ENCODE measurements around the gene UBASH3A. TPM values are rescaled to one million over a fixed set of nuclear protein-coding genes. Genes with fewer than 3 reads are reported as not detected.
A peak's percentile ranks its signal among the peaks of the same experiment; 100 is the strongest.

The UBASH3A gene
- total RNA-seq, 2 experiments from 2014 or later: 13.5 to 14.9 TPM

DNA sequence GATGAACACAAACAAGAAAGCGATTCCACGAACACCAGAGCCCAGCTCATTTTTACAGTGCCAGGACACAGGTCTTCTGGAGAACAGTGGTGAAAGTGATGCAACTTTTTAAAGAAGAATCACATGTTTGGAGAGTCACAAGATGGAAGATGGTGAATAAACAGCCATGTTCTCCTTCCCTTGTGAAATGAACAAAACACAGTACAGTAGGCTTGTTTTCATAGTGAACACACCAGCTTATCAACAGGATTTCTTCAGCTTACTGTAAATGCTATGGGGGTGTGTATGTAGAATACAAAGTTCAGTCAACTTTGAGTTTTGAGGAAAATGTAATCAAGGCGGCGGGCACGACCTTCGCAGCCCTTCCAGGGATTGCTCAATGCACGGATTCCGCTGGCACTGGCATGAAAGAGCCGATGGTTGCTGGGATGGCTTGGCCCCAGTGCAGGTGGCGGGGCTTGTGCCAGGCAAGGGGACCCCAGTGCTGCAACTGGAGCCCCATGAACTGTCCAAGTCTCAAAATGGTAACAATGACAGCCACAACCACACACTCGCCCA, 17.6 kb upstream of the UBASH3A start:
- H3K4me3 Mint-ChIP-seq: no peak overlapping the region
- peaks cover 21% of the 10 kb centered on the region for H3K36me3 Mint-ChIP-seq (ENCODE audit: low read depth)
- H3K27me3 Mint-ChIP-seq (ENCODE audit: low read depth): no peaks in the 10 kb centered on the region
- CTCF ChIA-PET: no interaction called here
- H3K4me1 Mint-ChIP-seq (ENCODE audit: low read depth): peaks cover 27% of the 10 kb centered on the region
- intact Hi-C loops (cut with micrococcal nuclease): no loop called here
- H3K27ac Mint-ChIP-seq: no peak overlapping the region
- peaks cover 11% of the 10 kb centered on the region for H3K9me3 Mint-ChIP-seq
- no peak for DNase-seq

- Mint-ChIP-seq H3K36me3 (ENCODE audit: low read depth) (peaks cover 13% of the 10 kb centered on the region), H3K4me1 (ENCODE audit: low read depth) (peaks cover 33% of the 10 kb centered on the region), H3K9me3 (peaks cover 4% of the 10 kb centered on the region), H3K27ac (no peak overlapping the region), H3K27me3 (ENCODE audit: low read depth) (no peaks in the 10 kb centered on the region), H3K4me3 (no peak overlapping the region)
- CTCF ChIA-PET: interaction anchor here (0.6 to 1.5 kb wide), 3 partner anchors 77 to 269 kb away, joined by 3 to 4 read pairs (median 3); no protein-coding TSS in a partner anchor
- DNase-seq: no peak
- intact Hi-C loops (cut with micrococcal nuclease): no loop called here
These were observed 16.5 kb upstream of the UBASH3A start for GRCh38 chr21:42387164-42387563.

GRCh38 chr21:42387843-42388340, 15.8 kb upstream of the UBASH3A start:
- no peak for DNase-seq
- no peak overlapping the region for H3K27ac Mint-ChIP-seq
- CTCF ChIA-PET: interaction anchor here (0.6 to 1.5 kb wide), 3 partner anchors 77 to 270 kb away, joined by 3 to 4 read pairs (median 3); no protein-coding TSS in a partner anchor
- no peaks in the 10 kb centered on the region for H3K27me3 Mint-ChIP-seq (ENCODE audit: low read depth)
- no peak overlapping the region for H3K4me3 Mint-ChIP-seq
- intact Hi-C loops (cut with micrococcal nuclease): no loop called here
- H3K9me3 Mint-ChIP-seq: no peaks in the 10 kb centered on the region
- H3K4me1 Mint-ChIP-seq (ENCODE audit: low read depth): peaks cover 40% of the 10 kb centered on the region
- peaks cover 8% of the 10 kb centered on the region for H3K36me3 Mint-ChIP-seq (ENCODE audit: low read depth)

DNA sequence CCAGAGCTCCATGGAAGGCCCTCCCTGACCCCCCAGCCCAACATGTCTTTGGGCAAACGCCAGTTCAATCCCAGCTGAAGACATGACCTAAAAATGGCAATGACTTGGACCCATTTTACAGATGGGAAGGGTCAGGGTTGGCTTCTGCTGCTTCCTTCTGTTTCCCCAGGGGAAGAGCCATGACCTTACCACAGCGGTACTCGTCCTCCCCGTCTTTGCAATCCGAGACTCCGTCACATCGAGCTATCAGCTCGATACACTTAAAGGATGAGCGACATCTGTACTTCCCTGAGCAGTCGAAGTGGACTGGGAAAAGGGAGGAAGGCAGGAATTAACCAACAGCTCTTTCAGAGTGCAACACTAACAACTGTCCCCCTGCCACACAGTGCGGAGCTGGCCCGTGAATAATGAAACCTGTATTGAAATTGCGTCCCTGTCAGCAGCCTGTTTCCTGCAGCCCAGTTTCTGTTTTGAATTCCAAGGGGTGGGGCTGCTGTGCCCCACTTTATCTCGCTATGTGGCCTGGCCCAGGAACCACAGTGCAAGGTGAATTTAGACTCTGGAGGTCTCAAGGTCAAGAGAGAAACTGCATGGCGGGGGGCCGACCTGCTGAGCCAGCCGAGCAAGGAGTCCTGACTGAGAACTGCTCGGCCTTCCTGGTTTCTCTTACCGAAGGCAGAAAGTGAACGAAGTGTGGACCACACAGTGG, 14.8 kb upstream of the UBASH3A start:
- H3K27me3 Mint-ChIP-seq (ENCODE audit: low read depth): no peaks in the 10 kb centered on the region
- CTCF ChIA-PET: no interaction called here
- H3K27ac Mint-ChIP-seq: peak overlapping the region; percentile 28
- no peak overlapping the region for H3K4me3 Mint-ChIP-seq
- no peak for DNase-seq
- intact Hi-C loops (cut with micrococcal nuclease): no loop called here
- H3K9me3 Mint-ChIP-seq: no peaks in the 10 kb centered on the region
- peaks cover 47% of the 10 kb centered on the region for H3K4me1 Mint-ChIP-seq (ENCODE audit: low read depth)
- H3K36me3 Mint-ChIP-seq (ENCODE audit: low read depth): peaks cover 8% of the 10 kb centered on the region

DNA sequence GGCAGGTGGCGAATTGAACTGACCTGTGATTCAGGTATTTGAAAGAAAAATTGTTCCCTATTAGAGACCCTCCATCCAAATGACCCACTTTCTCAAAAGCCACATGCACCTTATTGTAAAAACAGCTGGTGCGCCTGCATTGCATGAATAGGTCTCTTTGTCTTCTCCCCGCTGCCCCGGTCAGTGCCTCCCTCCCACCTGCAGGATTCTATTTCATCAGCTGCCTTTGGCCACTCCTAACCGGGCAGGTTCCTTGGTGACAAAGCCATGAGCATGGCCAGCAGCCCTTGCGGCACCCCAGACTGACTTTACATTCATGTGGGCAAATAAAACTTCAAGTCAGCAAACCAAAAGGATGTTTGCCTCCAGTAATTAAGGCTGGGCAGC, 14.3 kb upstream of the UBASH3A start:
- Mint-ChIP-seq H3K27ac (no peak overlapping the region), H3K4me3 (no peak overlapping the region), H3K9me3 (no peaks in the 10 kb centered on the region), H3K36me3 (ENCODE audit: low read depth) (peaks cover 8% of the 10 kb centered on the region), H3K27me3 (ENCODE audit: low read depth) (no peaks in the 10 kb centered on the region), H3K4me1 (ENCODE audit: low read depth) (peaks cover 47% of the 10 kb centered on the region)
- CTCF ChIA-PET: no interaction called here
- DNase-seq: no peak
- intact Hi-C loops (cut with micrococcal nuclease): no loop called here

GRCh38 chr21:42390193-42390592, 13.5 kb upstream of the UBASH3A start:
- Mint-ChIP-seq H3K9me3 (no peaks in the 10 kb centered on the region), H3K27me3 (ENCODE audit: low read depth) (no peaks in the 10 kb centered on the region), H3K27ac (no peak overlapping the region), H3K4me1 (ENCODE audit: low read depth) (peaks cover 44% of the 10 kb centered on the region), H3K4me3 (no peak overlapping the region), H3K36me3 (ENCODE audit: low read depth) (peaks cover 6% of the 10 kb centered on the region)
- intact Hi-C loops (cut with micrococcal nuclease): no loop called here
- CTCF ChIA-PET: interaction anchor here (0.7 to 1.3 kb wide), 2 partner anchors 8 to 79 kb away, joined by 3 to 4 read pairs; no protein-coding TSS in a partner anchor
- no peak for DNase-seq

DNA sequence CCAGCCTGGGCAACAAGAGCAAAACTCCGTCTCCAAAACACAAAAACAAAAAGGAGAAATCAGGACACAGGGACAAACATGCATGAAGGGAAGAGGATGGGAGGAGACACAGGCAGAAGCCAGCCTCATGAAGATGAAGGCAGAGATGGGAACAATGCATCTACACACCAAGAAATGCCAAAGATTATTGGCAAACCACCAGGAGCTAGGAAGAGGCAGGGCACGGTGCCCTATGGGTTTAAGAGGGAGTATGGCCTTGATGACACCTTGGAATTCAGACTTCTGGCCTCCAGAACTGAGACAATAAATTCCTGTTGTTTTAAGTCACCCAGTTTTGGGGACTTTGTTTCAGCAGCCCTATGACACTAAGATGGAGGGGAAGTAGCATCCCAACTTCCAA, 13.0 kb upstream of the UBASH3A start:
- H3K4me3 Mint-ChIP-seq: no peak overlapping the region
- CTCF ChIA-PET: interaction anchor here (0.7 to 1.3 kb wide), 2 partner anchors 8 to 80 kb away, joined by 3 to 4 read pairs; no protein-coding TSS in a partner anchor
- peaks cover 42% of the 10 kb centered on the region for H3K4me1 Mint-ChIP-seq (ENCODE audit: low read depth)
- H3K36me3 Mint-ChIP-seq (ENCODE audit: low read depth): peaks cover 5% of the 10 kb centered on the region
- no peak for DNase-seq
- H3K27ac Mint-ChIP-seq: no peak overlapping the region
- intact Hi-C loops (cut with micrococcal nuclease): no loop called here
- H3K27me3 Mint-ChIP-seq (ENCODE audit: low read depth): no peaks in the 10 kb centered on the region
- H3K9me3 Mint-ChIP-seq: no peaks in the 10 kb centered on the region

- intact Hi-C loops (cut with micrococcal nuclease): no loop called here
- CTCF ChIA-PET: interaction anchor here (1.2 to 3.4 kb wide), 3 partner anchors 9 to 32 kb away, joined by 3 to 18 read pairs (median 4); no protein-coding TSS in a partner anchor
- DNase-seq: no peak
- peaks cover 42% of the 10 kb centered on the region for H3K4me1 Mint-ChIP-seq (ENCODE audit: low read depth)
- no peaks in the 10 kb centered on the region for H3K9me3 Mint-ChIP-seq
- H3K4me3 Mint-ChIP-seq: no peak overlapping the region
- H3K36me3 Mint-ChIP-seq (ENCODE audit: low read depth): peaks cover 5% of the 10 kb centered on the region
- H3K27me3 Mint-ChIP-seq (ENCODE audit: low read depth): no peaks in the 10 kb centered on the region
- no peak overlapping the region for H3K27ac Mint-ChIP-seq
These were observed 12.4 kb upstream of the UBASH3A start for GRCh38 chr21:42391297-42391696.

DNA sequence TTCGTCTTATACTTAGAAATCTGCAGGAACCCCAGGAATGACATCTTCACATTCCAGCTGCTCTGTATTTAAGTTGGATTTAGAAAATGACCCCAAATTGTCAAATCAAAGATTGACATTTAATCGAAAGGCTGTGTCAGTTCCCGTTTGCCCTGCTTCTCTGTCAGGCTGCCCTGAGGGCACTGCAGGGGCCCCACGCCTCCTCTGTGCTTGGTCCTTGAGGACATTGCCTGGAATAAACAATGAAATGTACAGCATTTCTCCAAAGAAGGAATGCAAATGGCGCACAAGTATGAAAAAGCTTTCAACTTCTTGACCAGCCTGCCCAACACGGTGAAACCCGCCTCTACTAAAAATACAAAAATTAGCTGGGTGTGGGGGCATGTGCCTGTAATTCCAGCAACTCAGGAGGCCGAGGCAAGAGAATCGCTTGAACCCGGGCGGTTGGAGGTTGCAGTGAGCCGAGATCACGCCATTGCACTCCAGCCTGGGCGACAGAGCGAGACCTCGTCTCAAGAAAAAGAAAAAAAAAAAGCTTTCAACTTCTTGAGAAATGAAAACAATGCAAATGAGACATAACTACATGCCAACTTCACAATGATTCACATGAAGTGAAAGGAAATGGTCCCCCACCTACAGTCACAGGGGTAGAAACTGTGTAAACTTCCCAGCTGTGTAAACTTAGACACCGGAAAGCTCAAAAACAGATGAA, 10.8 kb upstream of the UBASH3A start:
- H3K36me3 Mint-ChIP-seq (ENCODE audit: low read depth): peaks cover 2% of the 10 kb centered on the region
- peaks cover 44% of the 10 kb centered on the region for H3K4me1 Mint-ChIP-seq (ENCODE audit: low read depth)
- DNase-seq: peak; percentile 62
- CTCF ChIA-PET: interaction anchor here (0.7 to 3.4 kb wide), 8 partner anchors 11 to 66 kb away, joined by 3 to 18 read pairs (median 4); partner anchors contain the start of gene UBASH3A
- peak overlapping the region; percentile 13 for H3K4me3 Mint-ChIP-seq
- peak overlapping the region; percentile 58 for H3K27ac Mint-ChIP-seq
- intact Hi-C loops (cut with micrococcal nuclease): loop anchor here (1.0 kb wide), 3 partner anchors 10 to 32 kb away; partner anchors contain the start of gene UBASH3A
- no peaks in the 10 kb centered on the region for H3K27me3 Mint-ChIP-seq (ENCODE audit: low read depth)
- no peaks in the 10 kb centered on the region for H3K9me3 Mint-ChIP-seq

GRCh38 chr21:42393443-42393950, 10.2 kb upstream of the UBASH3A start:
- CTCF ChIA-PET: interaction anchor here (0.7 to 3.4 kb wide), 9 partner anchors 11 to 65 kb away, joined by 3 to 18 read pairs (median 4); partner anchors contain the start of gene UBASH3A
- intact Hi-C loops (cut with micrococcal nuclease): loop anchor here (1.0 kb wide), 3 partner anchors 10 to 32 kb away; partner anchors contain the start of gene UBASH3A

DNA sequence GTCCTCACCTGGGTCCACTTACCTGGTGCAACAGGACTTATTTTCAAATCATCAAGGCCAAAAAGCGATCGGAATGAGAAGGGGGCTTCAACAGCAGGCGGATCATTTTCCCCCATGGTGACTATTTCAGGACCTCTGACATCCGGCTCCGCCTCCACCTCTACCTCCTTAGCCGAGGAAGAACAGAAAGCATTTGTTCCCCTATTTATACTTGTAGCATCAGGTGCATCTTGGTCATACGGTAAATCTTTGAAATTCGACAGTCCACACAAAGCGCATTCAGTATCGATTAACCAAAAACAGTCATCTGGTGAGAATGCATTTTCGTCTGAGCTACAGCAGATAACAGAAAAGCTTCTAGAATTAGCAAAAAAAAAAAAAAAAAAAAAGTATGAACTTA, 8.4 kb upstream of the UBASH3A start:
- Mint-ChIP-seq H3K4me1 (ENCODE audit: low read depth) (peaks cover 48% of the 10 kb centered on the region), H3K27ac (no peak overlapping the region)
- CTCF ChIA-PET: no interaction called here

More at GRCh38 chr21:42393443-42393950, 10.2 kb upstream of the UBASH3A start:
- Mint-ChIP-seq H3K4me3 (peak overlapping the region; percentile 13), H3K27me3 (ENCODE audit: low read depth) (no peaks in the 10 kb centered on the region), H3K4me1 (ENCODE audit: low read depth) (peaks cover 48% of the 10 kb centered on the region), H3K36me3 (ENCODE audit: low read depth) (peaks cover 2% of the 10 kb centered on the region), H3K9me3 (no peaks in the 10 kb centered on the region), H3K27ac (peak overlapping the region; percentile 58)
- no peak for DNase-seq

More for the DNA sequence above, 8.4 kb upstream of the UBASH3A start:
- H3K4me3 Mint-ChIP-seq: no peak overlapping the region
- H3K27me3 Mint-ChIP-seq (ENCODE audit: low read depth): no peaks in the 10 kb centered on the region
- H3K36me3 Mint-ChIP-seq (ENCODE audit: low read depth): peaks cover 2% of the 10 kb centered on the region
- H3K9me3 Mint-ChIP-seq: no peaks in the 10 kb centered on the region
- intact Hi-C loops (cut with micrococcal nuclease): no loop called here
- DNase-seq: no peak
